SKM-1 (cell line): ENCODE data around the gene AK8.
A peak's percentile ranks its signal among the peaks of the same experiment; 100 is the strongest.

Experiments
- DNase-seq: peaks from one replicate; lab custom pipeline; 2025; ENCODE audit not compliant: unreplicated experiment; lab: John Stamatoyannopoulos, UW

Gene AK8

GRCh38 chr9:132800038-132800648 lies 77.9 kb downstream of the AK8 start:
- peak; percentile 27 for DNase-seq

GRCh38 chr9:132798817-132799790 lies 79.0 kb downstream of the AK8 start:
- DNase-seq, result no peak

- DNase-seq, result no peak
Observed at GRCh38 chr9:132797861-132798659, 80.0 kb downstream of the AK8 start.

- no peak for DNase-seq
Observed at GRCh38 chr9:132795511-132796303, 82.4 kb downstream of the AK8 start.

GRCh38 chr9:132794730-132795380 lies 83.2 kb downstream of the AK8 start:
- DNase-seq, result no peak

- DNase-seq, result no peak
Observed at GRCh38 chr9:132793606-132794580, 84.2 kb downstream of the AK8 start.

- DNase-seq, result no peak
Observed at GRCh38 chr9:132792547-132792946, 85.5 kb downstream of the AK8 start.

GRCh38 chr9:132791699-132792240 lies 86.3 kb downstream of the AK8 start:
- no peak for DNase-seq

- DNase-seq, result no peak
Observed at GRCh38 chr9:132789719-132790118, 88.4 kb downstream of the AK8 start.

- DNase-seq, result no peak
Observed at GRCh38 chr9:132788378-132788777, 89.7 kb downstream of the AK8 start.

- no peak for DNase-seq
Observed at GRCh38 chr9:132787748-132788159, 90.3 kb downstream of the AK8 start.

- no peak for DNase-seq
Observed at GRCh38 chr9:132784286-132784830, 93.7 kb downstream of the AK8 start.

GRCh38 chr9:132783006-132783405 lies 95.1 kb downstream of the AK8 start:
- DNase-seq, result no peak

GRCh38 chr9:132782037-132782436 lies 96.0 kb downstream of the AK8 start:
- no peak for DNase-seq

GRCh38 chr9:132780230-132781007 lies 97.7 kb downstream of the AK8 start:
- DNase-seq, result no peak

GRCh38 chr9:132776891-132777290 lies 101.2 kb downstream of the AK8 start:
- DNase-seq, result no peak

- DNase-seq, result no peak
Observed at GRCh38 chr9:132776268-132776667, 101.8 kb downstream of the AK8 start.

GRCh38 chr9:132775720-132776119 lies 102.4 kb downstream of the AK8 start:
- no peak for DNase-seq
